GM21360 (cell line): ENCODE measurements around the gene FGA.

ENCODE experiments used
- ATAC-seq: cut with Tn5 transposase; IDR thresholded peaks from one replicate; pipeline ENCODE4 v1.9.1; 2021; ENCODE audit warnings: mild to moderate bottlenecking, moderate library complexity; ENCODE audit not compliant: unreplicated experiment

The FGA gene

DNA sequence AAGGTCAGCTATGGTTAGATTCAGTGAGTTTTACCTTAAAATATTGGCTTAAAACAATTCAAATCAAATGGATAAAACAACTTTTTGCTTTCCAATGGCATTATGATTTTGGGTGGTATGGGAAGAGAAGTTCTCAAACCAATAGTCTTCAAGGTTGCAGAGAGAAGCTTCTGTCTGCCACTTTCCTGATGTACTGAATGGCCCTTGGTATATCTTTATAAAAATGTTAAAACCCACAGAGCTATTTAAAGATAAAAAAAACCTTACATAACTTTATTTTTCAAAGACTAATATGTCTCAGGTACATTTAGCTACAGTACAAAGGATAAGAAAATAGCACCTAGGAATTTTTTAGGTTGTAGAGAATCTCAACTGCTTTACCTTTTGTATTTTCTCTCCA, 6.9 kb downstream of the FGA start:
- ATAC-seq = no peak

- ATAC-seq = no peak
These were observed 7.3 kb downstream of the FGA start for GRCh38 chr4:154583230-154583629.

GRCh38 chr4:154582723-154583122, 7.8 kb downstream of the FGA start:
- no peak for ATAC-seq

- ATAC-seq = no peak
These were observed 10.6 kb downstream of the FGA start for GRCh38 chr4:154579927-154580326.

GRCh38 chr4:154578919-154579318, 11.6 kb downstream of the FGA start:
- ATAC-seq = no peak

DNA sequence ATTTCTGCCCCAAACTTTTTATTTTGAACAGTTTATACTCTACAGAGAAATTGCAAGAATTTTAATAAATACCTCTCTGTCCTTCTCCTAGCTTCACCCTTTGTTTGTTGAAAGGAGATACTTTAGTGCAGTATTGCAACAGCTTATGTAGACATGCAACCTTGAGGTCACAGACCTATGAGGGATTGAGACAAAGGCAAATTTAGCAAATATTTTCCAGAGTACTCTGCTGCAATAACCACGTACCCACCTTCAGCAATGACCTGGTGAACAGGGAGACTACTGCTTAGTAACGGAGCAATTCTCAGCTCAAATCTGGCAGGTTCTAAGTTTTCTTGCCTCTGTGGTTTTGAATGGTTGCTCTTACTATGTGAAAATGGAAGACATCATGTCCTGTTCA, 13.2 kb downstream of the FGA start:
- no peak for ATAC-seq

GRCh38 chr4:154574311-154574710, 16.2 kb downstream of the FGA start:
- ATAC-seq = no peak

- ATAC-seq = no peak
These were observed 17.2 kb downstream of the FGA start for GRCh38 chr4:154573190-154573870.

DNA sequence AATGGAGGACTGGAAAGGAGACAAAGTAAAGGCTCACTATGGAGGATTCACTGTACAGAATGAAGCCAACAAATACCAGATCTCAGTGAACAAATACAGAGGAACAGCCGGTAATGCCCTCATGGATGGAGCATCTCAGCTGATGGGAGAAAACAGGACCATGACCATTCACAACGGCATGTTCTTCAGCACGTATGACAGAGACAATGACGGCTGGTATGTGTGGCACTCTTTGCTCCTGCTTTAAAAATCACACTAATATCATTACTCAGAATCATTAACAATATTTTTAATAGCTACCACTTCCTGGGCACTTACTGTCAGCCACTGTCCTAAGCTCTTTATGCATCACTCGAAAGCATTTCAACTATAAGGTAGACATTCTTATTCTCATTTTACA, 21.0 kb downstream of the FGA start:
- ATAC-seq = no peak

- ATAC-seq = no peak
These were observed 21.5 kb downstream of the FGA start for GRCh38 chr4:154569028-154569427.

DNA sequence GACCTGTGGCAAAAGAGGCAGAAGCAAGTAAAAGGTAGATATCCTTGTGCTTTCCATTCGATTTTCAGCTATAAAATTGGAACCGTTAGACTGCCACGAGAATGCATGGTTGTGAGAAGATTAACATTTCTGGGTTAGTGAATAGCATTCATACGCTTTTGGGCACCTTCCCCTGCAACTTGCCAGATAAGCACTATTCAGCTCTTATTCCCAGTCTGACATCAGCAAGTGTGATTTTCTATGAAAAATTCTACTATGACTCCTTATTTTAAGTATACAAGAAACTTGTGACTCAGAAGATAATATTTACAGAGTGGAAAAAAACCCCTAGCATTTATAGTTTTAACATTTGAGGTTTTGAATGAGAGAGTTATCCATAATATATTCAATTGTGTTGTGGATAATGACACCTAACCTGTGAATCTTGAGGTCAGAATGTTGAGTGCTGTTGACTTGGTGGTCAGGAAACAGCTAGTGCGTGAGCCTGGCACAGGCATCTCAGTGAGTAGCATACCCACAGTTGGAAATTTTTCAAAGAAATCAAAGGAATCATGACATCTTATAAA, 23.8 kb downstream of the FGA start:
- no peak for ATAC-seq

- ATAC-seq = no peak
These were observed 24.8 kb downstream of the FGA start for GRCh38 chr4:154565704-154566103.

DNA sequence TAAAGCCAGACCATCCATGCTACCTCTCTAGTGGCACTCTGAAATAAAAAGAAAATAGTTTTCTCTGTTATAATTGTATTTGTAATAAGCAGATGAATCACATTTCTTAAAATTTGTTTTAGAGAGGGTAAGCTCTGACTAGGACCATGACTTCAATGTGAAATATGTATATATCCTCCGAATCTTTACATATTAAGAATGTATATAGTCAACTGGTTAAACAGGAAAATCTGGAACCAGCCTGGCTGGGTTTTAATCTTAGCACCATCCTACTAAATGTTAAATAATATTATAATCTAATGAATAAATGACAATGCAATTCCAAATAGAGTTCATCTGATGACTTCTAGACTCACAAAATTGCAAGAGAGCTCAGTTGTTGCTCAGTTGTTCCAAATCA, 26.2 kb downstream of the FGA start:
- ATAC-seq = no peak

DNA sequence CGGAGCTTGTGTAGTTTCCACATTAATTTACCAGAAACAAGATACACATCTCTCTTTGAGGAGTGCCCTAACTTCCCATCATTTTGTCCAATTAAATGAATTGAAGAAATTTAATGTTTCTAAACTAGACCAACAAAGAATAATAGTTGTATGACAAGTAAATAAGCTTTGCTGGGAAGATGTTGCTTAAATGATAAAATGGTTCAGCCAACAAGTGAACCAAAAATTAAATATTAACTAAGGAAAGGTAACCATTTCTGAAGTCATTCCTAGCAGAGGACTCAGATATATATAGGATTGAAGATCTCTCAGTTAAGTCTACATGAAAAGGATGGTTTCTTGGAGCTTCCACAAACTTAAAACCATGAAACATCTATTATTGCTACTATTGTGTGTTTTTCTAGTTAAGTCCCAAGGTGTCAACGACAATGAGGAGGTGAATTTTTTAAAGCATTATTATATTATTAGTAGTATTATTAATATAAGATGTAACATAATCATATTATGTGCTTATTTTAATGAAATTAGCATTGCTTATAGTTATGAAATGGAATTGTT, 27.8 kb downstream of the FGA start, which contains the start of gene FGB:
Gene FGB, plus strand, starts transcription at position 315 of the 558 bp plus-strand sequence. Its CDS starts 8 bp downstream, at position 323.
- no peak for ATAC-seq

DNA sequence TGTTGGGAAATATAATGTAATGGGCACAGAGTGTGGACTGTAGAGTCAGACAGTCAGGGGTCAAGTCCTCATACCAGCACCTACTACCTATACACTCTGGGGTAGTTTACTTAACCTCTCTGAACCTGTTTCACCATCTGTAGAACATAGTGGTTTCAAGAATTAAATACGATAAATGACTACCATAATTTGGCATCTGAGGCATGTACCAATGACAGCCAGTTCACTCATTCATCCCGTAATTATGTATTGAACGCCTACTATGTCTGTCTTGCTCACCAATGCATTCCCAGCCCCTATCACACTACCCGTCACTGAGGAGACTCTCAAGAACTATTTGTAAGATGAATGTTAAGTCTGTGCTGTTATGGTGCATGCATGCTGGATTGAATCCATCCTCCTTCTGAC, 29.7 kb downstream of the FGA start:
- ATAC-seq = no peak

DNA sequence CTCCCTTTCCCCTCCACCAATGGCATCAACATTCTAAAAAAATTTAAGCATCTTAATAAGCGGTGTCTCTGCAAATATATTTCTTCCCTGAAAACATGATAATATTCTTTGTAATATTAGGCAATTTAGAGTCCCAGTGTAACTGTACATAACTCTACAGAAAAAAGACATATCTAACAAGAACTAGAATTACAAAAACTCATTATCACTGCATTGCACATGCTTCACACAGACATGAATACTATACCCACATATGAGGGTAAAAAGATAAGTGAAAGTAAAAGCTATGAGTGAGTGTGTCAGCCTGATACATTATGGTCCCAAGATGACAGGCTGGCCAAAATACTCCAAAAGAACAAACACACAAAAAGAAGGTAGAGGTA, 30.1 kb downstream of the FGA start:
- no peak for ATAC-seq

DNA sequence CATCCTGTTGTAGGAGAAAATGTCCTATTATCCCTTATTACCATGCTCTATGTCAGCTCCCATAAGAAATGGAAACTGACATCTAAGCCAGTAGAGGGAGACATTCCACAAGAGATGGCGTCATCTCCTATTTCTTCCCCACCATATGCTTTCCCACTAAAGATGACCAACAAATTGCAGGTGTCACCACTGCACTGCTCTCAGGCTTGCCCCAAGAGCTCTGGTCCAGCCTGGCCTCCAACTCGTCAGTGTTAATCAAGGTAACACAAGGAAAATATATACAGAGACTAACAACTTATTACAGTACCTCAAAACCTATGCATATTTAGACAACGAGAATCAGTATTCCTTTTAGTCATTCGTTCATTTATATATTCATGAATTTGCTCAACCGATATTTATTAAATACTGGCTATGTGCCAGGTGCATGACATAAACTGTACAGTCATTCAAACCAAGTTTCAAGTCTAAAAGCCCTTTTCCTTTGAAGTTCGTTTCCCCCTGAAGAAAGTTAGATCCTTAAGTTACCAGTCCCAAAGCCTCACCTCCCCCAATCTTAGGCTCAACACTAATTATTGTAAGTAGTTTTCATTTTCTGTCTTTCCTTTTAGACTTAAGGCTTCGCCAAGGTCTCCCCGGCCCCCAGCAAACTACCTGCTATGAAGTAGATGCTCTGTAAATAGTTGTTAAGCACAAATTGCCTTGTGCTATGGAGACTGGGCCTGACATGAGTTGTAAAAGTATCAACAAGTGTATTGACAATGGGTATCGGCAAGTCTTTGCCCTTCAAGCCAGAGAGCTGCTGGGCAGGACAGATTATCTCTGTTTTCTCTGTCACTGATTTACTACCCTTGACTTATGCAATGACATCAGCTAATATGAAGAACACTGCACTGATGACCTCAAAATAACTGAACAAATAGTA, 30.8 kb downstream of the FGA start:
- ATAC-seq = peak; percentile 81

- ATAC-seq = peak; percentile 21
These were observed 31.4 kb downstream of the FGA start for GRCh38 chr4:154559141-154559493.

DNA sequence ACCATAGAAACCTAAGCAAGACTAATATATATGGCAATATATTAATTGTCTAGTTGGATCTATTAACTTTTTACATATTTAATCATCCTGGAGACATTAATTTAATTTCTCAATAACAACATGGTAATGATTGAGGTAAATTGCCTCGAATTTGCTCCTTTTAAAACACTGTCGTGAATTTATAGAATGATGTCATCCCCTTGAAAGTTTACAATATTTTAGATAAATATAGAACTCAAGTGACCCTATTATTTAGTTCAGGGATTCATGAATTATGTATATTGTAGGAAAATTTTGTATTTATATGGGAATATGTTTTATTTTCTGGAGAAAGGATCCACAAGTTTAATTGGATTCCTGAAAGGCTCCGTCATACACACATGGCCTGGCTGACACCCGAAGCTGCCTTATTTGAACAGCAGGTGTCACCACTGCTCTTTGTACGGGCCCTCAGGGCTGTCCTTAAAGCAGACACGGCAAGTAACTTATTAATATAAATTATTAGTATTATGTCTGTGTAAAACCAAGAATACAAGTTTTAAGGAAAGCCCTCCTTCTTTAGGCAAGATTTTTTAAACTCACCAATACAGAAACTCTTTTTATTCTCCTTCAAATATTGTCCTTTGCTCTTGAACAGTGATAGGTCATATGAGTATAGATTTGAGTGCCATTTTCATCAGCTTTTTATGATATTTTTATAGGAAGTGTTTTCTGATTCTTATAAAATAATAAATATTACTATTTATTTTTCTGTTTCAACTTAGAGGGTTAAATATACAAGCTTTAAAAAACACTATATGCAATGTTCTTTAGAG, 38.5 kb downstream of the FGA start:
- peak; percentile 56 for ATAC-seq

GRCh38 chr4:154549894-154550790, 40.4 kb downstream of the FGA start, which contains the start of gene PLRG1:
PLRG1 (minus strand) TSS chr4:154550400; CDS start chr4:154550308, 92 bp downstream.
- peak; percentile 98 for ATAC-seq
